ENCODE measurements around the gene PRKN. TPM values are rescaled to one million over a fixed set of nuclear protein-coding genes. Genes with fewer than 3 reads are reported as not detected.

Gene PRKN
- total and polyA plus RNA-seq, 2 donors (not counting 3 experiments of a cell fraction or from before 2014, with no cell fraction given), result 0.06 TPM; not detected in 1

GRCh38 chr6:162709431-162709830 lies 18.1 kb downstream of the PRKN start:
- H3K4me3 ChIP-seq (replicated peaks in 1 of 3; ENCODE audit: insufficient read depth in 1 of 3, low read depth in 1 of 3, low read length in 3 of 3), result no peak overlapping the region
- H3K9me1 ChIP-seq (replicated peaks; ENCODE audit: control insufficient read depth, extremely low read depth, insufficient read depth, low read length), result no peaks in the 10 kb centered on the region
- H3K9ac ChIP-seq (replicated peaks; ENCODE audit: extremely low read depth, insufficient read depth, low read length), result no peak overlapping the region
- no peak overlapping the region for H3K27ac ChIP-seq (ENCODE audit: insufficient read depth, low read depth, low read length)
- no peaks in the 10 kb centered on the region for H3K4me1 ChIP-seq (ENCODE audit: control insufficient read depth, extremely low read depth, insufficient read depth, low read length)
- no peak for FAIRE-seq
- H3K4me2 ChIP-seq (ENCODE audit: insufficient read depth, low read length), result no peak overlapping the region
- DNase-seq (ENCODE audit: low read depth, low spot score), result no peak
- no peaks in the 10 kb centered on the region for H3K36me3 ChIP-seq (ENCODE audit: control insufficient read depth in 2 of 2, extremely low read depth in 1 of 2, insufficient read depth in 2 of 2, low read length in 2 of 2)
- H3K9me3 ChIP-seq (replicated peaks; ENCODE audit: control insufficient read depth, insufficient read depth, low read length), result no peaks in the 10 kb centered on the region
- dilution Hi-C loops (cut with MboI; ENCODE audit: extremely low pct_ligation_motif_present, low sequenced_read_pairs) (no loop called here), intact Hi-C loops (cut with micrococcal nuclease) (no loop called here)
- ChIA-PET CTCF (no interaction called here), POLR2A (no interaction called here)
- no peak for TF ChIP-seq GATA2 (IDR thresholded peaks at IDR 0.05; ENCODE audit: insufficient read depth, insufficient read length, low read depth, low read length)
- TF ChIP-seq MAX (IDR thresholded peaks at IDR 0.05; ENCODE audit: insufficient read depth, insufficient read length), result no peak
- no peak for TF ChIP-seq MYC (IDR thresholded peaks at IDR 0.05; ENCODE audit: low read depth, low read length)
- TF ChIP-seq, protein P1, sequence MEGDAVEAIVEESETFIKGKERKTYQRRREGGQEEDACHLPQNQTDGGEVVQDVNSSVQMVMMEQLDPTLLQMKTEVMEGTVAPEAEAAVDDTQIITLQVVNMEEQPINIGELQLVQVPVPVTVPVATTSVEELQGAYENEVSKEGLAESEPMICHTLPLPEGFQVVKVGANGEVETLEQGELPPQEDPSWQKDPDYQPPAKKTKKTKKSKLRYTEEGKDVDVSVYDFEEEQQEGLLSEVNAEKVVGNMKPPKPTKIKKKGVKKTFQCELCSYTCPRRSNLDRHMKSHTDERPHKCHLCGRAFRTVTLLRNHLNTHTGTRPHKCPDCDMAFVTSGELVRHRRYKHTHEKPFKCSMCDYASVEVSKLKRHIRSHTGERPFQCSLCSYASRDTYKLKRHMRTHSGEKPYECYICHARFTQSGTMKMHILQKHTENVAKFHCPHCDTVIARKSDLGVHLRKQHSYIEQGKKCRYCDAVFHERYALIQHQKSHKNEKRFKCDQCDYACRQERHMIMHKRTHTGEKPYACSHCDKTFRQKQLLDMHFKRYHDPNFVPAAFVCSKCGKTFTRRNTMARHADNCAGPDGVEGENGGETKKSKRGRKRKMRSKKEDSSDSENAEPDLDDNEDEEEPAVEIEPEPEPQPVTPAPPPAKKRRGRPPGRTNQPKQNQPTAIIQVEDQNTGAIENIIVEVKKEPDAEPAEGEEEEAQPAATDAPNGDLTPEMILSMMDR (IDR thresholded peaks at IDR 0.05; ENCODE audit: extremely low read depth in 1 of 2, insufficient read depth in 1 of 2, low read depth in 1 of 2, low read length in 2 of 2), result no peak
- TF ChIP-seq POLR2A (IDR thresholded peaks at IDR 0.05; ENCODE audit: low read depth, low read length), result no peak
- no peak for TF ChIP-seq FOS (IDR thresholded peaks at IDR 0.05; ENCODE audit: borderline replicate concordance, insufficient read depth, low read length)
- TF ChIP-seq JUN (IDR thresholded peaks at IDR 0.05; ENCODE audit: borderline replicate concordance, insufficient read depth, insufficient read length, low read depth), result no peak
- no peak for TF ChIP-seq POLR2AphosphoS5 (IDR thresholded peaks at IDR 0.05; ENCODE audit: insufficient read depth, low read depth, low read length)
- TF ChIP-seq EZH2 (IDR thresholded peaks at IDR 0.05; ENCODE audit: borderline replicate concordance, low read depth, low read length, severe bottlenecking), result no peak
- H2AFZ ChIP-seq (ENCODE audit: low read depth, low read length), result no peak overlapping the region
- no TSS peak for BruUV-seq (replicated peaks)
- H3K27me3 ChIP-seq (ENCODE audit: control insufficient read depth in 2 of 2, insufficient read depth in 2 of 2, low read length in 2 of 2), result no peaks in the 10 kb centered on the region
- H4K20me1 ChIP-seq (replicated peaks; ENCODE audit: control insufficient read depth, extremely low read depth, insufficient read depth, low read length), result no peaks in the 10 kb centered on the region
- H3K79me2 ChIP-seq (ENCODE audit: control insufficient read depth, insufficient read depth, low read length), result no peaks in the 10 kb centered on the region

Data from endothelial cell of umbilical vein (primary cell).